ENCODE measurements around the gene PMM2.
"Not testable (repeated sequence)": the region's sequence is repeated elsewhere in the genome, so short reads cannot be mapped to it uniquely, and the experiment has no call there.

Gene PMM2

DNA sequence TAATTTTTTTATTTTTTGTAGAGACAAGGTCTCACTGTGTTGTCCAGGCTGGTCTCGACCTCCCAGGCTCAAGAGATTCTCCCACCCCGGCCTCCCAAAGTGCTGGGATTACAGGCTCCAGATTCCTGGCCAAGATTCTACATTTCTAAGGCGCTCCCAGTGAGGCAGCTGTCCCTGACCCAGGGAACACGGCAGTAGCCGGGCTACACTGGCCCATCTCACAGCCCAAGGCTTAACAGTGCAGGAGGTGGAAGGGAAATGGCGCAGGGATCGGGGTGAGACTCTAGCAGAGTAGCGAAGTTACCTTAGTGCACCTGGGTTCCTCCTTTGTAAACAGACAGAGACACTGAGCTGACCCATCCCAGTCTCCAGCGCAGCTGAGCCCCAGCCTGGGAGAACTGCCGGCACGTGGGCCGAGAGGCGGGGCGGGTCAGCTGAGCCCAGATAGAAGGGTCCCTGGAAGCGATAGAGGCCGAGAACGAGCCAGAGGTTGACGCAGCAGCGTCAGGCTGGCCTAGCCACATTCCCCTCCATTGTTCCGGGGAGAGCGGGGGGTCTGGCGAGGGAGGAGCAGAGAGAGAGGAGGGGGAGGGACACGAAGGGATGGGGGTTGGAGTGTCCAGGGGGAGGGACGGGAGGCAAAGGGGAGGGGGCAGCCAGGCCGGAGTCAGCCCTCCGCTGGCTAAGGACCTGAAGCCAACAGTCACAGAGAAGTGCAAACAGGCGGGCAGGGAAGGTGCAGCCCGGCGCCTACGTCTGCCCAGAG lies 68.7 kb downstream of the PMM2 start:
- Histone ChIP-seq H3K4me1 (ENCODE audit: insufficient read depth, low read length) (peaks cover 35% of the 10 kb centered on the region), H3K27ac (ENCODE audit: low read length) (peak overlapping the region; percentile 10), H3K27me3 (ENCODE audit: insufficient read depth, low read length) (no peaks in the 10 kb centered on the region), H3K4me3 (ENCODE audit: low read length) (peak overlapping the region; percentile 83), H3K9ac (ENCODE audit: low read depth, low read length) (peak overlapping the region; percentile 92; the same call in 1 of the 2 replicates), H3K9me3 (ENCODE audit: insufficient read depth, low read depth, low read length) (no peaks in the 10 kb centered on the region), H3K36me3 (ENCODE audit: insufficient read depth, low read depth, low read length) (peaks cover 28% of the 10 kb centered on the region)

DNA sequence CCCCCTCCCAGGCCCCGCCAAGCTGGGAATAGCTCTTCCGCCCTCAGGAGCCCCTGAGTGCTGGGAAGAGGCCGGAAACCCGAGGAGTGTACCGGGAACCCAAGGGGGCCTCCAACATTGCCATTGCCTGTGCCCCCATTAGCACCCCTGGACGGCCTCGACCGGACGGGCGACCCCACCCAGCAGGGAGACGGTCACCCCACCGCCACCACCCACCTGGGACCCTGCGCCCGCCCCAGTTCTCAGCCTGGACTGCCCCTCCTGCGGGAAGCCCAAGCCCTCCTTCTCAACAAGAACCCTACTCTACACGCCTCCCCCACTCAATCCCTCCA lies 69.2 kb downstream of the PMM2 start:
- Histone ChIP-seq H3K4me3 (ENCODE audit: low read length) (peak overlapping the region; percentile 83), H3K36me3 (ENCODE audit: insufficient read depth, low read depth, low read length) (peaks cover 28% of the 10 kb centered on the region), H3K4me1 (ENCODE audit: insufficient read depth, low read length) (peaks cover 35% of the 10 kb centered on the region)

DNA sequence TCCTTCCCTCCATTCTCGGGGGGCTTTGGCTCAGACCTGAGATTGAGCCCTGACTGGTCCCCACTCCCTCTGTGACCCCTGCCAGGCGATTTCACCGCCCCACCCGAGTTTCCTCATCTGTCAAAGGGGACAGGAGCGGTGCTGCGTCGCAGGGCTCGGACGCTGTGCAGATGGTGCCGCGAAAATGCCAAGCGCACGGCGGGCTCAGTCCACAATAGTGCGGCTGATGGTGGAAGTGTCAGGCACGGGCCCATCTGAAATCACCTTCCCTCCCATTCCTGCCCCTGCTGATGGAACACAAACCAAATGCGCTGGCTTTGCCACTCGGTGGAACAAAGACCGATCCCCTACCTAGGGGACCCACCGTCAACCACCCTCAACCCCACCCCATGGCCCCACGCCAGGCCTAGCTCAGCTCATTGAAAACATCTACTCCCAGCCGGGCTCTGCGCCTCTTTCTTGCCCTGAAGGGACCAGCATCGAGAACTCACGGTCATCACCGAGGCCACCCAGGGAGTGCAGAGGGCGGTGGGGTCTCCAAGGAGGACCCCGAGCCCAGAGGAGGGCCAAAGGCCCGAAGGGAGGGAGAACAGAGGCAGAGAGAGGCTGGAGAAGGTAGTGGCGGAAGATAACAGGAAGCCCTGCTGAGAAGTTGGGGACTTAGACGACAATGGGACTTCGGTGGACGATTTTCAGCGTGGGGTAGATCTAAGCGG lies 69.7 kb downstream of the PMM2 start:
- H3K4me1 ChIP-seq (ENCODE audit: insufficient read depth, low read length): peaks cover 33% of the 10 kb centered on the region
- H3K27ac ChIP-seq (ENCODE audit: low read length): peak overlapping the region; percentile 7
- H3K27me3 ChIP-seq (ENCODE audit: insufficient read depth, low read length): no peaks in the 10 kb centered on the region
- peaks cover 26% of the 10 kb centered on the region for H3K36me3 ChIP-seq (ENCODE audit: insufficient read depth, low read depth, low read length)
- no peaks in the 10 kb centered on the region for H3K9me3 ChIP-seq (ENCODE audit: insufficient read depth, low read depth, low read length)
- peak overlapping the region; percentile 83 for H3K4me3 ChIP-seq (ENCODE audit: low read length)
- peak overlapping the region; percentile 92 for H3K9ac ChIP-seq (ENCODE audit: low read depth, low read length)

More for the DNA sequence above, 69.2 kb downstream of the PMM2 start:
- Histone ChIP-seq H3K27ac (ENCODE audit: low read length) (peak overlapping the region; percentile 7), H3K9me3 (ENCODE audit: insufficient read depth, low read depth, low read length) (no peaks in the 10 kb centered on the region), H3K27me3 (ENCODE audit: insufficient read depth, low read length) (no peaks in the 10 kb centered on the region), H3K9ac (ENCODE audit: low read depth, low read length) (peak overlapping the region; percentile 92; the same call in 1 of the 2 replicates)

DNA sequence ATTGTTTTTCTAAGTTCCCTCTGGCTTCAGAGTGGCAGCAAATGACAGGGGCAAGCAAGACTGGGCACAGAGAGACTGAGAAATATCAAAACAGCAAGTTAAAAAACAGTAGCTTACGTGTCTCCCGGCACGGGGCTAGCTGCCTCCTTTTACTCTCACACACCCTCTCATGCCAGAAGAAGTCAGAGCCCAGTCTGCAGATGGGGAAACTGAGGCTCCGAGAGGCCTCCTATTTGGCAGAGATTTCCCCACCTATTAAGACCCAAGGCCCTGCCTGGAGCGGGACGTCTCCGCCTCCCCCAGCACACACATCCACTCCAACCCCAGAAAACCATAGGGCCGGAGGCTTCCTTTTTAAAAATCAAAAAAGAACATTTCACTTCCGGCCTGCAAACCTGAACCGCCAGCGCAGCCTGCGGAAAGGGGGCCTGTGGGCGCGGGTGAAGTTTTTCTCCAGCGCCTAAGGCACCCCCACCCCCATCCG lies 70.3 kb downstream of the PMM2 start:
- H3K9me3 ChIP-seq (ENCODE audit: insufficient read depth, low read depth, low read length): no peaks in the 10 kb centered on the region
- peak overlapping the region; percentile 83 for H3K4me3 ChIP-seq (ENCODE audit: low read length)
- no peaks in the 10 kb centered on the region for H3K27me3 ChIP-seq (ENCODE audit: insufficient read depth, low read length)

DNA sequence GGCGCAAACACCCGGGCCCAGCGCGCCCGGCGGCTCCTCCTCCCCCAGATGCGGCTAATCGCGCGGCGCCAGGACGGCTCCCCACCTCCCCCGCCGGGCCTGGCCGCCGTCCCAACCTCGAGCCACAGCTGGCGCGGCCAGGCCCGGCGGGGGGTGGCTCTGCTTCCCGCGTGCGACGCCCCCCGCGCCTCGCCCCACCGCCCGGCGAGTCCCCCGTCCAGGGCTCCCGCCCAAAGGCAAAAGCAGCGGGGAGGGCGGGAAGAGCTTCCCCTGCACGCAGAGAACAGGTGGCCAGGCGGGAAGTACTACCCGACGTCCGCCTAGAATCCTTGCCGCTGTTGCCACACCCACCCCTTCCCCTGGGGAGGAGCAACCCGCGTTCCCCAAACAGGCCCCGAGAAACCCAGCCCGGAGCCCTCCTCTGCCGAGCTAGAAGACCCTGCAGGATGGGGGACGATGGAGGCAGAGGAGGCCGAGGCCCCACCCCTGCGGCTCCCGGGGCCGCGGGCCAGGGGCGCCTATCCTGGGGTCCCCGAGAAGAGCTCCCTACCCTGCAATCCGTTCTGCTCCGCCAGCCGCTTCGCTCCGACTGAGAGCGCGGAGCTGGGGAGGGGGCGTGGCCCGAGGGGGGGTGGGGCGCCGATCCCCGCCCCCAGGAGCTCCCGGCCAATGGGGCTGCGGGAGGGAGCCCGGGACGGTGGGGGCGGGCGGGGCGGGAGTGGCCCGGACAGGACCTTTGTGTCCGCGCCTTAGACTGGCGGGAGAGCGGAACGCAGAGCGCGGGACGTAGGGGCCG lies 71.0 kb downstream of the PMM2 start, which contains the start of gene CARHSP1:
Gene CARHSP1 (minus strand): TSS at position 591 of the 796 bp plus-strand sequence. CDS start 9,678 bp downstream, outside the sequence.
- Histone ChIP-seq H3K27me3 (ENCODE audit: insufficient read depth, low read length) (no peaks in the 10 kb centered on the region), H3K9ac (ENCODE audit: low read depth, low read length) (peak within 1 kb of the TSS; percentile 92), H3K4me3 (ENCODE audit: low read length) (peak within 1 kb of the TSS; percentile 83), H3K4me1 (ENCODE audit: insufficient read depth, low read length) (peaks cover 27% of the 10 kb centered on the region), H3K27ac (ENCODE audit: low read length) (peak within 1 kb of the TSS; percentile 22), H3K36me3 (ENCODE audit: insufficient read depth, low read depth, low read length) (peaks cover 18% of the 10 kb centered on the region), H3K9me3 (ENCODE audit: insufficient read depth, low read depth, low read length) (no peaks in the 10 kb centered on the region)

More for the DNA sequence above, 70.3 kb downstream of the PMM2 start:
- no peak overlapping the region for H3K27ac ChIP-seq (ENCODE audit: low read length)
- peaks cover 32% of the 10 kb centered on the region for H3K4me1 ChIP-seq (ENCODE audit: insufficient read depth, low read length)
- peaks cover 23% of the 10 kb centered on the region for H3K36me3 ChIP-seq (ENCODE audit: insufficient read depth, low read depth, low read length)
- peak overlapping the region; percentile 92 for H3K9ac ChIP-seq (ENCODE audit: low read depth, low read length)

DNA sequence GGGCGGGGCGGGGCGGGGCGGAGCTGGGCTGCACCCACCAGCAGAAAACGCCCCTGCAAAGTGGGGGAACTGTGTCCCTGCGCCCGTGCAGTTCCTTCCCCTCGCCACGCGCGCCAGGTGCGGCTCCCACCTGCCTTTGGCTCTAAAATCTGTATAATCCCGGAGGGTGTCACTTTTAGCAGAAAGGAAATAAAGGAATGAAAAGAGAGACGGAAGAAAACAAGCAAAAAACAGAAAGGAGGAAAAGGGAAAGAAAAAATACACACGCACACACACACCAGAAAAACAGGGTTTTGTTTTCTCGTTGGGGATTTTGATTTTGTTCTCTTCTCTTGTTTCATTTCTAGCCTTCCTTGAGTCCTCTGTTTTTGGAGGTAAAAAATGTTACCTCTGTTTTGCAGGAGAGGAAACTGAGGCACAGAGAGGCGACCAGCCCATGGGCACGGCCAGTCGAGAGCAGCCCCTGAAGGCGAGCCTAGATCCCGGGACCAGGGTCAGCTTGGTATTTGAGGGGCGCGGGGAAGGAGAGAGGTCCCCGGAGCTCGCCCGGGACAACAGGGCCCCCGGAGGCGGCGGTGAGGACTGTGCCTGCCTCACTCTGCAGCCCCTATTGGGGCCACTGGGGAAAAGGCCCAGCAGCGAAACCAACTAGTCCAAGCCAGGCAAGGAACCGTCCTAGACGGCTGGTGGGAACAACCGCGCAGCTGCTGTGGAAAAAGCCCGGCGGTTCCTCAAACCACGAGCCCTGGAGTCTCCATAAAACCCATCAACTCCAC lies 71.8 kb downstream of the PMM2 start:
- Histone ChIP-seq H3K27me3 (ENCODE audit: insufficient read depth, low read length) (no peaks in the 10 kb centered on the region), H3K9me3 (ENCODE audit: insufficient read depth, low read depth, low read length) (no peaks in the 10 kb centered on the region), H3K4me3 (ENCODE audit: low read length) (peak overlapping the region; percentile 78), H3K27ac (ENCODE audit: low read length) (peak overlapping the region; percentile 22), H3K36me3 (ENCODE audit: insufficient read depth, low read depth, low read length) (peaks cover 12% of the 10 kb centered on the region; the same call in 1 of the 2 replicates), H3K9ac (ENCODE audit: low read depth, low read length) (peak overlapping the region; percentile 91; the same call in 1 of the 2 replicates), H3K4me1 (ENCODE audit: insufficient read depth, low read length) (peaks cover 20% of the 10 kb centered on the region)

DNA sequence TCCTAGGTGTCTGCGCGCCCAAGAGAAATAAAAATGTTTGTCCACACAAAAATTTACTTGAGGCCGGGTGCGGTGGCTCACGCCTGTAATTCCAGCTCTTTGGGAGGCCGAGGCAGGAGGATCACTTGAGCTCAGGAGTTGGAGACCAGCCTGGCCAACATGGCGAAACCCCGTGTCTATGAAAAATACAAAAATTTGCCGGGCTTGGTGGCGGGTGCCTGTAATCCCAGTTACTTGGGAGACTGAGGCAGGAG lies 72.3 kb downstream of the PMM2 start:
- not testable (repeated sequence) for H3K9ac ChIP-seq (ENCODE audit: low read depth, low read length); H3K36me3 ChIP-seq (ENCODE audit: insufficient read depth, low read depth, low read length); H3K27ac ChIP-seq (ENCODE audit: low read length); H3K4me3 ChIP-seq (ENCODE audit: low read length); H3K9me3 ChIP-seq (ENCODE audit: insufficient read depth, low read depth, low read length); H3K27me3 ChIP-seq (ENCODE audit: insufficient read depth, low read length)
- peaks cover 15% of the 10 kb centered on the region for H3K4me1 ChIP-seq (ENCODE audit: insufficient read depth, low read length)

DNA sequence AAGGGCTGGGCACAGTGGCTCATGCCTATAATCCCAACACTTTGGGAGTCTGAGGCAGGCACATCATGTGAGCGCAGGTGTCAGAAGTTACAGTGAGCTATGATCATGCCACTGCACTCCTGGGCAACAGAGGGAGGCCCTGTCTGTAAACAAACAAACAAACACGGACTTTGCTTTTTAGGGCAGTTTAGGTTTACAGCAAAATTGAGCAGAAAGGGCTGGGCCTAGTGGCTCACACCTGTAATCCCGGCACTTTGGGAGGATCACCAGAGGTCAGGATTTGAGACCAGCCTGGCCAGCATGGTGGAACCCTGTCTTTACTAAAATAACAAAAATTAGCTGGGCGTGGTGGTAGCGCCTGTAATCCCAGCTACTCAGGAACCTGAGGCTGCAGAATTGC lies 74.4 kb downstream of the PMM2 start:
- no peaks in the 10 kb centered on the region for H3K9me3 ChIP-seq (ENCODE audit: insufficient read depth, low read depth, low read length)
- H3K27ac ChIP-seq (ENCODE audit: low read length): no peak overlapping the region
- no peaks in the 10 kb centered on the region for H3K36me3 ChIP-seq (ENCODE audit: insufficient read depth, low read depth, low read length)
- H3K27me3 ChIP-seq (ENCODE audit: insufficient read depth, low read length): no peaks in the 10 kb centered on the region
- no peak overlapping the region for H3K9ac ChIP-seq (ENCODE audit: low read depth, low read length)
- H3K4me3 ChIP-seq (ENCODE audit: low read length): no peak overlapping the region
- peaks cover 3% of the 10 kb centered on the region; the same call in 1 of the 2 replicates for H3K4me1 ChIP-seq (ENCODE audit: insufficient read depth, low read length)

DNA sequence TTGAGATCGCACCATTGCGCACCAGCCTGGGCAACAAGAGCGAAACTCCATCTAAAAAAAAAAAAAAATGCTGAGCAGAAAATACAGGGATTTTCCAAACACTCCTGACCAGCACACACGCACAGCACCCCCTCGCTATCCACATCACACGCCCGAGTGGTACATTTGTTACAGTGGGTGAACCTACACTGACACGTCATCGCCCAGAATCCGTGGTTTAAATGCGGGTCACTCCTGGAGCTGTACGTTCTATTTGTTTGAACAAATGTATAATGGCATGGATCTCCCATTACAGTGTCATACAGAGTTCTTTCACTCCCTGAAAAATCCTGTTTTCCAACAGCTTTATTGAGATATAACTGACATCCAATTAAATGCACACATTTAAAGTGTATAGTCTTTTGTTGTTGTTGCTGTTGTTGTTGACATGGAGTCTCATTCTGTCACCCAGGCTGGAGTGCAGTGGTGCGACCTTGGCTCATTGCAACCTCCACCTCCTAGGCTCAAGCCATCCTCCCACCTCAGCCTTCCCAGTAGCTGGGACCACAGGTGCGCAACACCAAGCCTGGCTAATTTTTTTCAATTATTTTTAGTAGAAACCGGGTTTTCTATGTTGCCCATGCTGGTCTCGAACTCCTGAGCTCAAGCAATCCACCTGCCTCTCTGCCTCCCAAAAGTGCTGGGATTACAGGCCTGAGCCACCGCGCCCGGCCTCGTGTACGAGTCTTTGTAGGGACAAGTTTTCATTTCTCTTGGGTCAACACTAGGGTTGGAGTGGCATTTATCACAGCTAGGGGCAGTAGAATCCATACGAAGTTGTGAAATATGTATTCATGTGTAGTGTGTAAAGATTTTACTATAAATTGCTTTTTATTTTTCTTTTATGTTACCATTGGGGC lies 75.6 kb downstream of the PMM2 start:
- peaks cover 3% of the 10 kb centered on the region; the same call in 1 of the 2 replicates for H3K4me1 ChIP-seq (ENCODE audit: insufficient read depth, low read length)
- no peaks in the 10 kb centered on the region for H3K9me3 ChIP-seq (ENCODE audit: insufficient read depth, low read depth, low read length)
- no peak overlapping the region for H3K27ac ChIP-seq (ENCODE audit: low read length)
- no peak overlapping the region for H3K9ac ChIP-seq (ENCODE audit: low read depth, low read length)
- H3K27me3 ChIP-seq (ENCODE audit: insufficient read depth, low read length): no peaks in the 10 kb centered on the region
- no peaks in the 10 kb centered on the region for H3K36me3 ChIP-seq (ENCODE audit: insufficient read depth, low read depth, low read length)
- H3K4me3 ChIP-seq (ENCODE audit: low read length): no peak overlapping the region

DNA sequence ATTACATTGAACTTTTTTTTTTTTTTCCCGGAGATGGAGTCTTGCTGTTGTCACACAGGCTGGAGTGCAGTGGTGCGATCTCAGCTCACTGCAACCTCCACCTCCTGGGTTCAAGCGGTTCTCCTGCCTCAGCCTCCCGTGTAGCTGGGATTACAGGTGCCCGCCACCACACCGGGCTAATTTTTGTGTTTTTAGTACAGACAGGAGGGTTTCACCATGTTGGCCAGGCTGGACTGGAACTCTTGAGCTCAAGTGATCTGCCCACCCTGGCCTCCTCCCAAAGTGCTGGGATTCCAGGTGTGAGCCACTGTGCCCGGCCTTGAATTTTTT lies 76.2 kb downstream of the PMM2 start:
- H3K4me1 ChIP-seq (ENCODE audit: insufficient read depth, low read length); H3K9me3 ChIP-seq (ENCODE audit: insufficient read depth, low read depth, low read length); H3K27me3 ChIP-seq (ENCODE audit: insufficient read depth, low read length); H3K9ac ChIP-seq (ENCODE audit: low read depth, low read length); H3K36me3 ChIP-seq (ENCODE audit: insufficient read depth, low read depth, low read length); H3K4me3 ChIP-seq (ENCODE audit: low read length); H3K27ac ChIP-seq (ENCODE audit: low read length): not testable (repeated sequence)
